Fibroblast of skin of right biceps (primary cell): ENCODE measurements around the gene DAB1.

Experiments
- DNase-seq: peaks from one replicate; pipeline ENCODE4 v3.0.0-alpha.2; 2013

DAB1 gene

GRCh38 chr1:57160594-57160993 is 263.3 kb downstream of the DAB1 start:
- DNase-seq: no peak

DNA sequence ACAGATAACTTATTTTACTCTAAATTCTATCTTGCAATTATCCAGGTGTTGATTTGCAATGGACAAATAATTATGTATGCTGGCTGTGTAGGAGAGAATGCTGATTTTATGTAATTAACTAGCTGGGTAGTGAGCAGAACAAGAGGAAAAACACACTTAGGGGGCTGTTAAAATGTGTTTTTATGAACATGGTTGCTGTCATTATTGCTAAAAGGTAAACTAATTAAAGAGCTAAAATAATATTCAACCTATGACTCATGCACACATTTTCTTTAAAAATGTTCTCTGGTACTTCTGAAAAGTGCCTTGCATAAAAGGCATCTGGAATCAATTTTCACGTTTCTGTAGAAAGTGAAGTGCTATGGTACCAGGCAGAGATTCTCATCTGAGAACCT is 265.3 kb downstream of the DAB1 start:
- peak; percentile 48 for DNase-seq

GRCh38 chr1:57157818-57158603 is 265.8 kb downstream of the DAB1 start:
- no peak for DNase-seq

GRCh38 chr1:57156907-57157306 is 267.0 kb downstream of the DAB1 start:
- DNase-seq: no peak

DNA sequence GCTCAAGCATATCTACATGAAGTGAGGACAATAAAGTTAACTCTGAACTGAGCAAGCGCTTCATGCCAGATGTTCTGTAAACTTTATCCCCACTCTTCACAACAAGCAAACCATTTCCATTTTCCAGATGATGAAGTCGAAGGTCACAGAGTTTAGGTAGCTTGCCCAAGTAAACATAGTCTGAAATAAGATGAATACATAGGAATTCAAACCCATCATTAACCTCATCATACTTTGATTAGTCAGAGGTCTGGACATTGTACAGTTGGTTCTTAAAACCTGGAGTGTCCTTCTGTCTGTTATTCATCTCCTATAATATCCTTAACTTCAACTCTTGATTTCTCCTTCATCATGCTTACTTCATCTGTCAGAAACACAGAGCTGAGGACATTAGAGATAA is 277.8 kb downstream of the DAB1 start:
- peak; percentile 12 for DNase-seq

- peak; percentile 65 for DNase-seq
Observed at GRCh38 chr1:57142999-57143398, 280.9 kb downstream of the DAB1 start.

GRCh38 chr1:57142169-57142568 is 281.7 kb downstream of the DAB1 start:
- DNase-seq: no peak

GRCh38 chr1:57138432-57139078 is 285.3 kb downstream of the DAB1 start:
- no peak for DNase-seq

DNA sequence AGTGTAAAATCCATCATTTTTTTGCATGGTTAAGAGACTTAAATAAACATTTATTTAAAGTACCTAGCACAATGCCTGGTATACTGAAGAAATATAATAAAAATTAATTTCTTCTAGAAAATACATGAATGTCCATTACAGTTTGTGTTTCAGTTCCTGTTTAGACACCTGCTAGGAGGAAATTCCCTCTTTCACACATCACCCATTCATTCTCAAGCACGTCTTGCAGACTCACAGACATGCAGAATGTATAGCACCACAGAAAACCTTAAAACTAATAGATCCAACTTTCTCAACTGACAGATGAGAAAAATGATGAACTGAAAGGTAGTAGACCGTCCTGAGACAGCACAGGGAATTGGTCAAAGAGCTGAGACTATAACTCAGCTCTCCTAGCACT is 285.9 kb downstream of the DAB1 start:
- no peak for DNase-seq

GRCh38 chr1:57134803-57135202 is 289.1 kb downstream of the DAB1 start:
- no peak for DNase-seq

- peak; percentile 50 for DNase-seq
Observed at GRCh38 chr1:57133686-57134085, 290.2 kb downstream of the DAB1 start.

DNA sequence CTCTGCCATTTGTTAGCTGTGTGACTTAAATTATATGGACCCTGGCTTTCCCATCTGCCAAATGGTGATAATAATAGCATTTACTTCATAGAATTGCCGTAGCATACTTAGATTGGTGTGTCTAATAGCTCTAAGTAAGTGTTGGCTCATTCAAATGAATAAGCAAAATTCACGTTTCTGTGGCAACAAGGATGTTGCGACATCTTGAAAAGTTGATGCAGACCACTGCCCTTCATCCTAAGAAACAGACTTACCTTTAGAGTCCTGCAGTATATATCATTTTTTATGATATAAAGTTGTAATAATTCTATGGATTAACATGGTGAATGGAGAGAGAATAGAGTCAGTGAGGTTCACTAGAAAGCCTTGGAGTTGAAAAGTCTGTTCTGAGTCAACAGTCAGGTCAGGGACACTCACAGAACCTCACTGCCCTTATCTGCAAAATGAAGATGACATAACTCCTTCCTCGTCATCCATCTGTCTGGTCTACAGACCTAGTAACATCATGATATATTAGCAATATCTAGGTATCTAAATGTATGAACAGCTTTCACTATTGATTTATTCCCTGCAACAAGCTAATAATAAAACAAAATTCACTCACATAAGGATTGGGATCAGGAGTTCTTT is 290.8 kb downstream of the DAB1 start:
- DNase-seq: no peak

GRCh38 chr1:57131701-57132394 is 292.0 kb downstream of the DAB1 start:
- peak; percentile 70 for DNase-seq

DNA sequence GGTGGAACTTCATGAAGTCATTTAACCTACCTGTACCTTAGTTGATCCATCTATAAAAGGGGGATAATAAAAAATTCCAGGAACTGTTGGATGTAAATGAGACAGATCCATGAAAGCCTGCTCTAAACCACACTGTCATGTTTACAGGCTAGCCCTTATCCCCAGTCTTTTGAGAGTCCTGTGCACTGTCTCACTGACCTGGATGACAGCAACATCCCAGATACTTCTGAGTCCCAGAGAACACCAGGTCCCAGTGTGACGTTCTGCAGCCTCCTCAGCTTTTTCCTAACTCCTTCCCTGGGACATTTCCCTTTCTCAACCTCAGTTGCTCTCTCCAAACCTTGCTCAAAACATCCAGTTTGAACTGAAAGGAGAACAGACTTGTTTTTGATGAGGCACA is 292.6 kb downstream of the DAB1 start:
- no peak for DNase-seq

DNA sequence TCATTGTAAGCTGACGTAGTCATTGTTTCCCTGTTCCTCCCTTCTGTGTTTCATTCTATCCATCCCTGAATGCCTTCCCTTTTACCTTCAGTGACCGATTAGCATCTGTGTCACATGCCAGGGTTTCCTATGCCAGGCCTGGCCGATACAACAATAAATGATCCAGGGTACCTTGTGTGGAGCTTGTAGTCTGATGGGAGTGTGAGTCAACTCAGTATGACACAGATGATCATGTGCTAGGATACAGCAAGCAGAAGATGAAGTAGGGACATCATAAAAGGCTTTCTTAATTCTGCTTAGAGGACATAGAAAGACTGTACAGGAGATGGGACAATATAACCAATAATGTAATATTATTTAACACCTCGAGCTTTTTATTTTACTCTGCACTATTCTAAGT is 294.0 kb downstream of the DAB1 start:
- DNase-seq: no peak

- no peak for DNase-seq
Observed at GRCh38 chr1:57127976-57128375, 295.9 kb downstream of the DAB1 start.

- peak; percentile 95 for DNase-seq
Observed at GRCh38 chr1:57124768-57125446, 299.0 kb downstream of the DAB1 start.

- no peak for DNase-seq
Observed at GRCh38 chr1:57124170-57124569, 299.7 kb downstream of the DAB1 start.

DNA sequence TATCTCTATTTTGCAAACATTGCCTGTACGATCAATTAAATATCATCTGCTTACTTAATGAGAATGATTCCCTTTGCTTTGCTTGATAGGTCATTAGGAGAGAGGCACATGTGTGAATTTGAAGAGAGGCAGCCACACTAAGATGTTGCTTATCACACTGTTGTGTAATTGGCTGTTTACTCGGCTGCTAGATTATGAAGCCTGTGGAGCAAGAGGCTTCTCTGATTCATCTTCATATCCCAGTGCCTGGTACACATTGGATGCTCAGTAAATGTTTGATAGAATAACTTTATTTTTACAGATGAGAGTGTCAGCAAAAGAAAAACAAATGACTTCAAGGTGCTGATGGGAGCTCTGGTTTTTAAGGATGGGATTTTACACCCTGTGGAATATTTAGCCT is 301.8 kb downstream of the DAB1 start:
- no peak for DNase-seq

DNA sequence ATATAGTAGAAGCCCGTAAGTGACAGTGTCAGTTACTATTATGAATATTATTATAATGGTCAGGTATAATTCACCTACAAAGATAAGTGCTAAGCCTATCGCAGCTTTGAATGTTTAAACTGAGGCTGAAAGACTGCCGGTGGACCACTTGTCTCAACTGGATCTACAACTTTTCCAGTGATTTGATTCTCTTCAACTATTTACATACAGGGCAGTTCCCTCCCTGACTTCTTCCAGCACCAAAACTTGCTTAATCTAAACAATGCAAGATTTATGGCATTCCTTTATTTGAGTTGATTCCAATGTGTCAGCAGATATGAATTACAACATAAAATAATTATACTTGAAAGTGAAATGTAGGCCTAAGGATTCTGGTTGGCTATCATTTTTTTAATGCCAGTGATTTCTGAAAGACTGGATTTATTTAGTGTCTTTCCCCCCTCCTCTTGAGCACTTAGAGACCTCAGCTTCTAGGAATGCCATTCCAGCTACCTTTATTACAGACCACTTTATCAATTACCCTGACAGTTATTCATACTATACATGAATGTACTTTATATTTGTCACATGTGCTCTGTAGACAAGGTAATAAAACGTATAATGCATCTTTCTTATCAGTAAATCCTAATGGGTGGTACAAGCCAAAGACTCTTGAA is 304.8 kb downstream of the DAB1 start:
- DNase-seq: peak; percentile 61

DNA sequence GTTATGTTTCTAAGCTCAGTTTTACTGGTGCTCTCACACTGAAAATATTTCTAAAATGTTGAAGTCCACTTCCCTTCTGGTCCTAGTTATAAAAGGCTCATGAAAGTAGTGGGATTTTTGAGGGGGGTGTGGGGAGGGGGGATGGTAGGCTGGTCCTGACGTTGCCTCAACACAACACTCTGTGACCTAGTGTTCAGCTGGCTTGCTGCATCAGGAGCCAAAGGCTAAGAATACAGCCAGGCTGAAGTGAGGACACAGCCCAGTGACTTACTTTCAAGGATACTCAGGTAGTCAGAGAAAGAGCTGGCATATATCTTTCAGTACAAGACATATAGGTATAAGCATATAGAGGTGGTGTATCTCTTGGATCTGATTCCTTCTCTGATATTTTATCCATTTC is 306.1 kb downstream of the DAB1 start:
- DNase-seq: no peak

DNA sequence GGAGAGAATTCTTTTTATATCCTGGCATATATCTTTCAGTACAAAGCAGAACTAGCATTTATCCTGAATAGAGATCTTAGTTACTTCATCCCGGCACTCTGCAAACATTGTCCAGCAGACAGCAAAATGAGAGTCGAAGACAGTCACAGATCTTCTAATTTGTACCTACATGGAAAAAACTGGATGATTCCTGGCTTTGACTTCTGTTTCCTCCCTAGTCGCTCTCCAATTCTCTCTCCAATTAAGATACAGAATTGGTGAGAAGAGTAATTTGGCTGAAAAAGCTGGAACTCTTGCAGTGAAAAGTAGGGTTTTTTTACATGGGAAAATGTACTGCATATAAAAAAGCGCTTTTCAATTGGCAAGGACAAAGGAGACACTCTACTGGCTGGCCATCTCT is 307.0 kb downstream of the DAB1 start:
- DNase-seq: no peak
